GM21576 (cell line): ENCODE results near the gene NRF1.
"Not testable (repeated sequence)": the region's sequence is repeated elsewhere in the genome, so short reads cannot be mapped to it uniquely, and the experiment has no call there.

Source experiments
- ATAC-seq: cut with Tn5 transposase; IDR thresholded peaks from one replicate; pipeline ENCODE4 v1.9.1; 2021; ENCODE audit warnings: mild to moderate bottlenecking, moderate library complexity; ENCODE audit not compliant: unreplicated experiment

The NRF1 gene

DNA sequence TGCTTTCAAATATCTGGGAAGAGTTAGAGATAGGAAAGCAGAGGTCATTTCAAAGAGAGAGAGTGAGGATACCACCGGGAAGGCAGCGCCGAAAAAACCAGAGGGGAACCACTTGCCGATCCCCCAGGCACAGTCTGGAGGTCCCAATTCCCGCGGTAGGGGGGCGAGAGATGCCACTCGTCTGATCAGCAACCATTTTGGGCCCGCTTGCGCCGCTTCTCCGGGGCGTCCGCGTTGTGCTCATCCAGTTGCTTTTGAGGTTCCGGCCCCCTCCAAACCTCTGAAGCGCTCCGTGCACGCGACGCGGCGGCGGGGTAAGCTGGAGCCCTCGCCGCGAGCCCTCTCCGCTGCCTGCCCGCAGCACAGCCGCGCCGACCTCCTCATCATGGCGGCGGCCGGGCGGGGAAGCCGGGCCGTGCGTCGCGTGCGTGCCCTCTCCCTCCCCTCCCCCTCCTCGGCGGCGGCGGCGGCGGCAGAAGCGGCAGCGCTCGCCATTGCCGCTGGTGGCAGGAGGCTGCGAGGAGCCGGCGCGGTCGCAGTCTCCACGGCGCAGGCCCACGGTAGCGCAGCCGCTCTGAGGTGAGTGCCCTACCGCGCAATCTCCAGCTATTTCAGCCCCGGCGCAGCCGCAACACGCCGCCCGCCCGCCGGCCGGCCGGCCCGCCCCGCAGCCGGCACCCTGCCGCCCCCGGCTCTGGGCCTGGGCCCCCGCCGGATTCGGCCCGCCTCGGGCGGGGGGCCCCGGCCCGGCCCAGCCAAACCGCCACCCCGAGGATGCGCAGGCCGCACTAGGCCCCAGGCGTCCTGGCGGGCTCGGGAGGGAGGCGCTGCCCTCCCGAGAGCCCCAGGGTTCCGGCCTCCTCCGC lies at the start of gene NRF1:
Gene NRF1, plus strand, starts transcription at position 475 of the 866 bp plus-strand sequence. CDS start 45,632 bp downstream, outside the sequence.
- peak; percentile 64 for ATAC-seq

- ATAC-seq = not testable (repeated sequence)
Measured at GRCh38 chr7:129566323-129566722, 45.2 kb upstream of the NRF1 start.

- ATAC-seq = no peak
Measured at GRCh38 chr7:129567377-129567776, 44.1 kb upstream of the NRF1 start.

GRCh38 chr7:129568240-129568639 lies 43.3 kb upstream of the NRF1 start:
- ATAC-seq = no peak

- ATAC-seq = no peak
Measured at GRCh38 chr7:129569326-129569725, 42.2 kb upstream of the NRF1 start.

DNA sequence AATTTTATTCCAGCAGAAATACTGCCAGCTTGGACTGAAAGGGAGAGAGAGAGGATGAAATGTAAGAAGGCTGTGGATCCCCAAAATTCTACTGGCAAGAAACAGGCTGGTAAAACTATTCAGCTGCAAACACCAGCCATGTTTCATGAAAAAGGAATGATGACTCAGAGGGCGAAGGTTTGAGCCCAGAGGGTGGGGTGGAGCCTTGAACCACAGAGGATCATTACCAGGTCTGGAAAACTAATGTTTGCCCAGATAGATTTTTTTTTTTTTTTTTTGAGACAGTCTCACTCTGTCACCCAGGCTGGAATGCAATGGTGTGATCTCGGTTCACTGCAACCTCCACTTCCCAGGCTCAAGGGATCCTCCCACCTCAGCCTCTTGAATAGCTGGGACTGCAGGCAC lies 41.7 kb upstream of the NRF1 start:
- ATAC-seq = no peak

DNA sequence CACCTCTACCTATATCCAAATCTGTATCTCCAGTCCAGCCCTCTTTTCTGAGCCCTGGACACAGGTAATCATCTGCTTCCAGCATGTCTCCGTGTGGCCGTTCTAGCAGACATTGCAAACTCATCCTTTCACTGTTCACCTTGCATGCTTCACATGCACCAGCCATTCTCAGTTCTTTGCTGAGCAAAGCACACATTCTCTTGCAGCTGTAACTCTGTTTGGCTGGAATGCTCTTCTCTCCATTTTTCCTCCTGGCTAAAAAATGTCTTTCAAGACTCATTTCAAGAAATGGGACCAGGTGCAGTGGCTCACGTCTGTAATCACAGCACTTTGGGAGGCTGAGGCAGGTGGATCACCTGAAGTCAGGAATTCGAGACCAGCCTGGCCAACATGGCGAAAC lies 40.3 kb upstream of the NRF1 start:
- ATAC-seq = no peak

DNA sequence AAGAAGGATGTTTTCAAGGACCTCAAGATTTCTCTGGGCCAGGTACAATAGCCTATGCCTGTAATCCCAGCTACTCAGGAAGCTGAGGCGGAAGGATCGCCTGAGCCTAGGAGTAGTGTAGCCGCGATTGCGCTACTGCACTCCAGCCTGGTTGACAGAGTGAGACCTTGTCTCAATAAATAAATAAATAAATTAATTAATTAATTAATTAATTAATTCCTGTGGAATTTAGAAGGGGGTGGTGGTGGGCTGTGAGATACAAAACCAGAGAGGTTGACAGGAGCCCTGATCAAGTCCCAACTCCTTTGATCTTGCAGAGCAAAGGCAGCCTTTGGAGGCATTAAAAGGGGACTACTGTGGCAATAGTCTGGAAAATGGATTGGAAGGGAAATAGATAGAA lies 39.3 kb upstream of the NRF1 start:
- ATAC-seq = no peak

- no peak for ATAC-seq
Measured at GRCh38 chr7:129574487-129574886, 37.0 kb upstream of the NRF1 start.

- no peak for ATAC-seq
Measured at GRCh38 chr7:129575699-129576098, 35.8 kb upstream of the NRF1 start.

DNA sequence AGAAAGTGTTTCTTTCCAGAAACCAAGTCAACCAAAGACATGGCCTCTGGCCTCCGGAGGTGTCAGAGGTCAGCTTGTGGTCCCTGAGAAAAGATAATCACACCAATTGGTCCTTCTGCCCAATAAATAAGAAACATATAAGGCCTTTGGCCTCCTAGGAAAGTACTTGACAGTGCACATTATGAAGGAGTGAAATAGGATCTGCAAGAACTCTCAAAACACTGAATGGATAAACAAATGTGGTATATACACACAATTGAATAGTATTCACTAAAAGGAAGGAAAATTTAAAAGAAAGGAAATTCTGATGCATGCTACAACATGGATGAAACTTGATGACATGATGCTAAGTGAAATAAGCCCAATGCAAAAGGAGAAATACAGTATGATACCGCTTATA lies 35.4 kb upstream of the NRF1 start:
- ATAC-seq = no peak

GRCh38 chr7:129578829-129579228 lies 32.7 kb upstream of the NRF1 start:
- no peak for ATAC-seq

DNA sequence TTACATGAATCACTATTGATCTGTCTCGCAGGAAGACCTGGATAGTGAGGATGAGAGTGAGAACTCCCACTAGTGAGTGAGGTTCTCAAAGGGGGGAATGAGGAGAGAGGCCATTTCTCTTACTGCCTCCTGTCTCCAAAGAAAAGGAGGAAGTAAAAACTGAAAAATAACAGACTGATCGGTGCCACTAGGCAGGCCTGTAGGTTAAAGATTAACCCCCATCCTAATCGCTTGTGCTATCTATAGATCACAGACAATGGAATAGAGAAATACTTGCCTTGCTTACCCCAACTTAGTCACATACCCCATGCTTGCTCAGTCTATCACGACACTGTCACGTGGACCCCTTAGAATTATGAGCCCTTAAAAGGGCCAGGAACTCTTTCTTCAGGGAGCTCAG lies 25.3 kb upstream of the NRF1 start:
- not testable (repeated sequence) for ATAC-seq

GRCh38 chr7:129588268-129588667 lies 23.3 kb upstream of the NRF1 start:
- no peak for ATAC-seq

DNA sequence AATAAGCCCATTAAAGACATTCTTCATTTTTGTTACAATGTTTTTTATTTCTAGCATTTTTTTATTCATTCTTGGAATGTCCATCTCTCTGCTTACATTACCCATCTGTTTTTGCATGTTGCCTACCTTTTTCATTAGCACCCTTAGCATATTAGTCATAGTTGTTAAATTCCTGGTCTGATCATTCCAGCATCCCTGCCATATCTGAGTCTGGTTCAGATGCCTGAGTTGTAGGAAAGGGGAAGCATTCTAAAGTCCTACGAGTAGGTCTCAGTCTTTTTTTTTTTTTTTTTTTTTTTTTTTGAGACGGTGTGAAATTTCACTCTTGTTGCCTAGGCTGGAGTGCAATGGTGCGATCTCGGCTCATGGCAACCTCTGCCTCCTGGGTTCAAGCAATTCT lies 19.7 kb upstream of the NRF1 start:
- no peak for ATAC-seq

DNA sequence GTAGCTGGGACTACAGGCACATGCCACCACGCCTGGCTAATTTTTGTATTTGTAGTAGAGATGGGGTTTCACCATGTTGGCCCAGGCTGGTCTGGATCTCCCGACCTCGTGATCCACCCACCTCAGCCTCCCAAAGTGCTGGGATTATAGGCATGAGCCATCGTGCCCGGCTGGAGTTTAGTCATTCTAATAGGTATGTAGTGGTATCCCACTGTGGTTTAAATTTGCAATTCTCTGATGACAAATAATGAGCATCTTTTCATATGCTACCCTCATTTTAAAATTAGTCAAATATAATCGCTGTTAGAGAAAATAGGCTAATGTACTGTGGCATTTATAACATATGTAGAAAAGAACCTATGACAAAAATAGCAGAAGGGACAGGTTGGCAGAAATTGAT lies 15.1 kb upstream of the NRF1 start:
- ATAC-seq = not testable (repeated sequence)

DNA sequence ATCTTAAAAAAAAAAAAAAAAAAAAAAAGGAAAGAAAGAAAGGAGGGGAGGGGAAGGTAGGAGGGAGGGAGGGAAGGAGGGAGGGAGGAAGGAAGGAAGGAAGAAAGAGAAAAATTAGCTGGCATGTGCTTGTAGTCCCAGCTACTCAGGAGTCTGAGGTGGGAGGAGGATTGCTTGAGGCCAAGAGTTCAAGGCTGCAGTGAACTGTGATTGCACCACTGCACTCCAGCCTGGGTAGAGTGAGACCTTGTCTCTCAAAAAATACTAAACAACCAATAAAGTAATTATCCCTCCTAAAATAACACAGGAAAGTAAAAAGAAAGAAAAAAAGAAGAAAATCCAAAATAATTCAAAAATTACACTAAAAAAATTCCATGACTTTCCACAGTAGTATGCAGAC lies 13.8 kb upstream of the NRF1 start:
- ATAC-seq = no peak

DNA sequence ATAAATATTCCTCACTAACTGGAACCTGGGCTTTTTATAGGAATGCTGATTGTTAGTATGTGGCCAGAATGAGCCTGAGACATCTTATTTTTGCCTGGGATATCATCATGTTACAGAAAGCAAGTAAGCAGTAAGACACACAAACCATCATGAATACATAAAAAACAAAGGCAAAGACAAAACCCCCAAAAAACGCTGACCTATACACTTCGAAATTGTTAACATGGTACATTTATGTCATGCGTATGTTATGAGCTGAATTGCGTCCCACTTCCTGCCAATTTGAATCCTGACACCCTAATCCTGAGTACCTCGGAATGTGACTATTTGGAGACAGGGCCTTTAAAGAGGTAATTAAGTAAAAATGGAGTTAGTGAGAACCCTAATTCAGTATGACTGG lies 12.3 kb upstream of the NRF1 start:
- no peak for ATAC-seq

DNA sequence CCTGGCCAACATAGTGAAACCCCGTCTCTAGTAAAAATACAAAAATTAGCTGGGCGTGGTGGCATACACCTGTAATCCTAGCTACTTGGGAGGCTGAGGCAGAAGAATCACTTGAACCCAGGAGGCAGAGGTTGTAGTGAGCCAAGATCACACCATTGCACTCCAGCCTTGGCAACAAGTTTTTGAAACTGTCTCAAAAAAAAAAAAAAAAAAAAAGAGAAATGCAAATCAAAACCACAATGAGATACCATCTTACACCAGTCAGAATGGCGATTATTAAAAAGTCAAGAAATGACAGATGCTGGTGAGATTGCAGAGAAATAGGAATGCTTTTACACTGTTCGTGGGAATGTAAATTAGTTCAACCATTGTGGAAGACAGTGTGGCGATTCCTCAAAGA lies 7.9 kb upstream of the NRF1 start:
- not testable (repeated sequence) for ATAC-seq

DNA sequence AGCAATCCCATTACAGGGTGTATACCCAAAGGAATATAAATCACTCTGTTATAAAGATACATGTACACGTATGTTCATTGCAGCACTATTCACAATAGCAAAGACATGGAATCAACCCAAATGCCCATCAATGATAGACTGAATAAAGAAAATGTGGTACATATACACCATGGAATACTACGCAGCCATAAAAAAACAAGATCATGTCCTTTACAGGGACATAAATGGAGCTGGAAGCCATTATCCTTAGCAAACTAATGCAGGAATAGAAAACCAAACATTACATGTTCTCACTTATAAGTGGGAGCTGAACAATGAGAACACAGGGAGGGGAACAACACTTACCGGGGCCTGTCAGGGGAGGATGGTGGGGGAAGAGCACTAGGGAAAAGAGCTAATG lies 7.5 kb upstream of the NRF1 start:
- not testable (repeated sequence) for ATAC-seq

GRCh38 chr7:129604713-129605437 lies 6.6 kb upstream of the NRF1 start:
- ATAC-seq = no peak

- no peak for ATAC-seq
Measured at GRCh38 chr7:129605960-129606614, 5.4 kb upstream of the NRF1 start.
